PFSK-1 (cell line): ENCODE results near the gene OSM.
A peak's percentile ranks its signal among the peaks of the same experiment; 100 is the strongest.

Experiments
- FOXP2 ChIP-seq: optimal IDR thresholded peaks from 2 replicates; pipeline ENCODE3; 2011; ENCODE audit warnings: borderline replicate concordance, control low read depth, inconsistent platforms; ENCODE audit not compliant: insufficient read depth; ENCODE audit errors: extremely low read length, extremely low read depth
- POLR2AphosphoS5 ChIP-seq: IDR thresholded peaks from 2 replicates; pipeline ENCODE4 v1.6.1; 2012; ENCODE audit warnings: low read depth, mild to moderate bottlenecking, control low read depth, low read length, moderate library complexity
- REST ChIP-seq, 2 experiments: IDR thresholded peaks; 2 replicates each; pipeline versions ENCODE4 v1.6.1 to v1.8.0; 2011 to 2012; ENCODE audit warnings: low read depth in 2 of 2, low read length in 2 of 2, control low read depth in 1 of 2, inconsistent platforms in 1 of 2, mild to moderate bottlenecking in 1 of 2, moderate library complexity in 1 of 2; ENCODE audit not compliant: insufficient read depth in 1 of 2
- SIN3A ChIP-seq: IDR thresholded peaks from 2 replicates; pipeline ENCODE4 v1.6.1; 2012; ENCODE audit warnings: mild to moderate bottlenecking, low read length, moderate library complexity, borderline replicate concordance; ENCODE audit not compliant: insufficient read depth
- TAF1 ChIP-seq: IDR thresholded peaks from 2 replicates; pipeline ENCODE4 v1.6.1; 2012; ENCODE audit warnings: low read length, control low read depth, borderline replicate concordance; ENCODE audit not compliant: insufficient read depth

GRCh38 chr22:30228509-30229359, 37.9 kb downstream of the OSM start:
- no peak for TF ChIP-seq TAF1
- TF ChIP-seq SIN3A, result no peak
- TF ChIP-seq POLR2AphosphoS5, result no peak
- TF ChIP-seq REST (IDR thresholded peaks at IDR 0.05; ENCODE audit: insufficient read depth in 1 of 2, low read depth in 2 of 2, low read length in 2 of 2), result no peak
- TF ChIP-seq FOXP2, result peak; percentile 23
